MG63 (cell line): Measurements from ENCODE around the gene DRAM1. TPM values are rescaled to one million over a fixed set of nuclear protein-coding genes. Genes with fewer than 3 reads are reported as not detected.

Source experiments
- DNase-seq: peaks from one replicate; pipeline ENCODE4 v3.0.0-alpha.2; 2020
- H3K27me3 ChIP-seq: fragments of 250-450 bp; sonication (Bioruptor Pico); 2 replicates; pipeline ENCODE4 v1.5.1; 2020; ENCODE audit warnings: mild to moderate bottlenecking, moderate library complexity
- H3K36me3 ChIP-seq: fragments of 250-450 bp; sonication (Bioruptor Pico); 2 replicates; pipeline ENCODE4 v1.5.1; 2020; ENCODE audit warnings: mild to moderate bottlenecking, moderate library complexity
- H3K4me3 ChIP-seq: fragments of 250-450 bp; sonication (Bioruptor Pico); 2 replicates; pipeline ENCODE4 v1.5.1; 2020; ENCODE audit warnings: mild to moderate bottlenecking, moderate library complexity
- H3K9me3 ChIP-seq: fragments of 250-450 bp; sonication (Bioruptor Pico); 2 replicates; pipeline ENCODE4 v1.5.1; 2020; ENCODE audit warnings: mild to moderate bottlenecking, moderate library complexity
- total RNA-seq: library from RNA; depleted of rRNA; stranded (reverse); fragments of >200 nt; shearing (Covaris generic); gene quantifications from 2 replicates; pipeline ENCODE4 v1.2.3, GENCODE V29; 2014; ENCODE audit warnings: low replicate concordance

Gene DRAM1
- total RNA-seq, 1 experiment from 2014 or later: 8.8 TPM

DNA sequence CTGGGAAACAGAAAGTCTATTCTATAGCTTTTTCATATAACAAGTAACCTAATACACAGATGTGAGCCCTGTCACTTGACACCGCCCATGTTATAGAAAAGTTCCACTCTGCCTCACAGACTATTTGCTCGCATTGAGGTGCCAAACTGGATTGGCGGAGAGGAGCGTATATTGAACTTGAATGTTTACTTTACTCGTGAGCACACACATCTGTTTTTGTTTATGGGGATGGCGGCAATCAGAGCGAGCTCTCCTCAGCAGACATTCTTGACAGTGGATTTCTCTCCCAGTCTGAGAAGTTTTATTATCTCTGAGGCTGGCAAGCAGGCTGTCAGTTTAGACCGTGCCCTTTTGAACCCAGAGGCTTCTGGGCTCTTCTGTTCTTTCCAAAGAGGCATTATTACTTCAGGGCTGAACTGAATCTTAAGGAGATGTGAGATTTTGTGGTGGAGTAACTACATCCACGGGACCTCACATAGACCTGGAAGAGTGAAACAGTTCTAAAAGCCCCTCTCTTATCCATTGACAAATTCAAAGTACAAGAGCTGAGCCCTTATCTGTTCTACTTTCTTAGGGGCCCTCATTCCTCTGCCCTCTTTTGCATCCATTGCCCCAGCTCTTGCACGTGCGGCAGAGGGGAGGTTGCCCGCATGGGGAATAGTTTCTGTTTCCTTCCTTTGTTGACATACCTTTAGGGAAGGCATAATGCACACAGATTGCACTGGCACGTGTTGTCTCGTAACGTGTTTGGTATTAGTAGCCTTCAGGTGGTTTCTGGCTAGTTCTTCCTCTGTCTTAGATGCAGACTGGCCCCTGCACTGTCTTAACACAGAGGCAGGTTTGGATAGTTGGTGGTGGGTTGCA, 68.2 kb downstream of the DRAM1 start:
- no peaks in the 10 kb centered on the region for H3K36me3 ChIP-seq
- H3K4me3 ChIP-seq: no peak overlapping the region
- H3K9me3 ChIP-seq: no peaks in the 10 kb centered on the region
- H3K27me3 ChIP-seq: no peaks in the 10 kb centered on the region
- DNase-seq: peak; percentile 5

DNA sequence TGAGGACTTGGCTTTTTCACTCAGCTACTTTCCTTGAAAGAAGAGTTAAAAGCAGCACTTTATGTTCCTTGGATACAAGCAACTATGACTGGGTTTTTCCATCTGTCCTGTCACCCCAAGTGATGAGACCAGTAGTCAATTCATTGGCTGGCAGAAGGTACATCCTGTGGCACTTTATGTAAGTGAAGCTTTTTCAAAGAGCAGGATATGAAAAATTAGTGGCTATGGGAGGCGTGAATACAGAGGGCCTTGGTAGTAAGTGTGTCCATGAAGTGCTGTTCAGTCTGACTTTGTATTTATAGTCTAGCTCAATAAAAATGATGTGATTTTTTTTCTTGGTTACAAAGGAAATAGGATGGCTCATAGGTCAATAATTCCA, 68.8 kb downstream of the DRAM1 start:
- Histone ChIP-seq H3K9me3 (no peaks in the 10 kb centered on the region), H3K27me3 (no peaks in the 10 kb centered on the region), H3K36me3 (no peaks in the 10 kb centered on the region), H3K4me3 (no peak overlapping the region)
- DNase-seq: no peak

DNA sequence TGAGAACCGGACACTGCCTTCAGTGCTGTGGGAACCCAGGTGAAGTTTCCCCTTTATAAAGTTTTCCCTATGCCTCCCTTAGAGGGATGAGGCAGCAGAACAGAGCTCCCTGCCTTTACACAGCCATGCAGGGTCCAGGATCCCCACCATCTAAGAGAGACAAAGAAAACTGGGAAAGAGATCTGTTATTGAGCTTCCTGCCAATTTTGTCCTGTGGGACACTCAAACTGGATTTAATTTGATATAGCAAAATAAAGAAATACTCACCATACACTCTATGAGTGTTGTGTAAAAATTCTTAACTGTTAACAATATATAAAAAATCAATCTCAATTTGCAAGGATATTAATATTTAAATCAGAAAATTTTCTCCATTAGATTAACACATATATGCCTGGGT, 69.9 kb downstream of the DRAM1 start:
- Histone ChIP-seq H3K9me3 (no peaks in the 10 kb centered on the region), H3K4me3 (no peak overlapping the region), H3K36me3 (no peaks in the 10 kb centered on the region), H3K27me3 (no peaks in the 10 kb centered on the region)
- DNase-seq: no peak

DNA sequence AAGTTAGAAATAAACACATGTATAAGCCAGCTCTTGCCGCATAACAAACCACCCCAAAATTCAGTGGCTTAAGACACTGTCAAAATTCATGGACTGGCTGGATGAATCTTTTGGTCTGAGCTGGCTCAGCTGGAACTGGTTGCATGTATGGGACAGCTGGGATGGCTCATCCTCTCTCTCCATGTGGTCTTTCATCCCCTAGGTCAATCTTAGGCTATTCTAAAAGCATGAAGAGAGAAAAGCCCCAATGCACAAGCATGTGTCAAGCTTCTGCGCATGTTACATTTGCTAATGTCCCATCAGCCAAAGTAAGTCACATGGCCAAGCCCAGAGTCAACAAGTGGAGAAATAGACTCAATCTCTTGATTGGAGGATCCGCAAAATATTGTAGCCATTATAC, 71.0 kb downstream of the DRAM1 start:
- DNase-seq: no peak
- no peak overlapping the region for H3K4me3 ChIP-seq
- no peaks in the 10 kb centered on the region for H3K27me3 ChIP-seq
- H3K36me3 ChIP-seq: no peaks in the 10 kb centered on the region
- H3K9me3 ChIP-seq: no peaks in the 10 kb centered on the region

DNA sequence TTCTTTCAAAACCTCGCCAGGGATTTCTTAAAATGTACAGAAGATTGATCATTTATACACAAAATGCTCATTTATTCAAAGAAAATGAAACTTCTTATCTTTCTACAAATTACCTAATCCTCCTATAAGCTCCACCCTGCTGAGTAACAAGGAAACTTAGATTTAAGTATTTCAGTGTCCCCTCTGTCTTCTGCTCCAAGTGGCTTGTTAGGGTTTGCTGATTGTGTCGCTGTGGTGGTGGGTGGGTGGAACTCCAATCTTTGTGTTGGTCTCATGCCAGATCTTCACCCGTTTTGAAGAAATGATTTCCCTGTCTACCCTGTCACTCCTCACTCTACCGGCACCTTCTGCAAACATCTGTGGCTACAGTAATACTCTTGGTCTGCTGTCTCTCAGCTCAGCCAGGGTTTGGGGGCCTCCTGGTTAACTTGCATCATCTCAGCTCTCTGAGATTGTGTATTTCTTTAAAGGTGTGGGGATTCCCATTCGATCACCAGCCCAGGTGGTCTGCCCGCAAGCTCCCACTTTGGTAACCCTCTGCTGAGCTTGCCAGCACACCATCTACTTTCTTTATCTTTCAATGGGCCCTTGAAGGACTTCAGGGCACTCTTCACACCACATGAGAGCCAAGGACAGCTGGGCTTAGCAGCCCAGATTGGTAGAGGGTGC, 73.8 kb downstream of the DRAM1 start:
- H3K36me3 ChIP-seq: no peaks in the 10 kb centered on the region
- H3K27me3 ChIP-seq: no peaks in the 10 kb centered on the region
- no peak for DNase-seq
- no peak overlapping the region for H3K4me3 ChIP-seq
- H3K9me3 ChIP-seq: no peaks in the 10 kb centered on the region

DNA sequence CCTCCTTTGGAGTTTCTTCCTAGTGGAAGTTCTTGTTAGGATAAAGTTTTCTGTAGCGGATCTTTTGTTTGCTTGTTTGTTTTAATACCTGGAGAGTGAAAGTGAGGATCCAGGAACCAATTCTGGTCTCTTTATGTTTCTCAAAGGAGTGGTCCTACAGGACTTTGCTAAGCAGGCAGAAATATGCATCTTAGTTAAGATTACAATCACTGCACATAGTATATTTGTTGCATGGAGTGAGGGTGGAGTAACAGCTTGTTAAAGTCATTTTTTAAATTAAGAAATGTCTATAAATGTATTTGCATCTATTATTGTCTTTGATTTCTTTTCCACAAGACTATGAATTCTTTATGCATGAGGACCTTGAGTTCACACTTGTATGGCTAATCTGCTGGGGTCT, 76.7 kb downstream of the DRAM1 start:
- Histone ChIP-seq H3K4me3 (no peak overlapping the region), H3K9me3 (no peaks in the 10 kb centered on the region), H3K27me3 (no peaks in the 10 kb centered on the region), H3K36me3 (no peaks in the 10 kb centered on the region)
- DNase-seq: no peak

DNA sequence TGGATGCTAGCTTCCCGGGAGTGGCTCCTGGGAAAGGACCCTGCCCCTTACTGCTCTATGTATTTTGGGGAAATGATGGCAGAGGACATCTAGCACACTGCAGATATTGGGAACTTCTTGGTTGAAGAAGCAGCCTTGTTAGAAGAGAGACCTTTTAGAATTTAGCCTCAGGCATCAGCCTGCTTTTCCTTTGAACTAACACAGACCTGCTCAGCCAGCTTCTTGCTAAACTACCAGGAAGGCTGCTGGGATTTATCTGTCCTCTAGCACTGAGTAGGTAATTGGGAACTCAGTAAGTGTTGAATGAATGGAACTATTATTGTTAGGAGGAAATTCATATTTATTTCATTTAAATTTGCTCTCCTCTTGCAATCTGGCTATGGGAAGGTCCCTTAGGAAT, 77.3 kb downstream of the DRAM1 start:
- no peaks in the 10 kb centered on the region for H3K36me3 ChIP-seq
- no peaks in the 10 kb centered on the region for H3K27me3 ChIP-seq
- no peak for DNase-seq
- H3K9me3 ChIP-seq: no peaks in the 10 kb centered on the region
- H3K4me3 ChIP-seq: no peak overlapping the region

DNA sequence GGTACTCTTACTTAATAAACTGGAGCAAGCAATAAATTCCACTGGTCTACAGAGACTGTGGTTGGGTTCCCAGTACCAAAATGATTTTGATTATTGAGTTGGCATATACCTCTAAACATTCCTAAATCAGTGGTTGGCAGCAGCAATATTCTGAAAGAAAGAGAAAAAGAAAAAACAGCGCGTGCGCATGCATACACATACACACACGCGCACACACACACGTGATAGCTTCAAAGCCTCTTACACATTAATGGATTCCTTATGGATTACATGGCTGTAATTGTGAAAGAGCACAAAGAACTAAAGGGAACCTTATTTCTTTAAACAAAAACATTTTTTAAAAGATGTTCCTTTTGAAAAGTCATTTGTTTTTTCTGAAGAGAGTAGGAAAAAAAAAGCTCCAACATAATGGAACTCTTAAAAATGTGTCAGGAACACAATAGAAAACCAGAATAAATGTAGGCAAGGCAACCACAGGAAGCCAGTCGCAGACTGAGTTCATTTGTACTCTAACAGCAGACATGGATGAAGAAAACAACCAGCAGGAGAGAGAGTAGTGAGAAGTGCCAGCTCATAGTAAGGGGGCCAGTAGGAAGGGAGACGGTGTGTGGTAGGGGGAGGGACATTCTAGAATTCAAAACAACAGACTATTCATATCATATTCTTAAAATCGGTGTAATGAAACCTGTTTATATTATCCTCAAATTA, 80.0 kb downstream of the DRAM1 start:
- H3K4me3 ChIP-seq: no peak overlapping the region
- H3K36me3 ChIP-seq: no peaks in the 10 kb centered on the region
- no peaks in the 10 kb centered on the region for H3K9me3 ChIP-seq
- DNase-seq: no peak
- H3K27me3 ChIP-seq: no peaks in the 10 kb centered on the region

DNA sequence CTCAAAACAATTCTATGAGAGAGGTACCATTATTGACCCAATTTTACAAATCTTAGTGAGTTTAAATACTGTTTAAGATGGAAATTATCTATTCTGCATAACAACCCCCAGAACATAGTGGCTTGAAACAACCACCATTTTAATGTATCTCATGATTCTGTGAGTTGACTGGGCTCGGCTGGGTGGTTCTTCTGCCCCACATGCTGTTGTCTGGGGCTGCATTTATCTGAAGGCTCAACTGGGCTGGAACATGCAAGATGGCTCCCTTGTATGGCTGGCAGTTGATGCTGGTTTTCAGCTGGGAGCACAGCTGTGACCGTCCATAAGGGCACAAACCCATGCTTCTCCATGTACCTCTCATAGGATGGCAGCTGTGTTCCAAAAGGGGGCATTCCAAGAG, 82.2 kb downstream of the DRAM1 start:
- no peaks in the 10 kb centered on the region for H3K9me3 ChIP-seq
- DNase-seq: no peak
- H3K4me3 ChIP-seq: no peak overlapping the region
- H3K27me3 ChIP-seq: no peaks in the 10 kb centered on the region
- H3K36me3 ChIP-seq: no peaks in the 10 kb centered on the region

DNA sequence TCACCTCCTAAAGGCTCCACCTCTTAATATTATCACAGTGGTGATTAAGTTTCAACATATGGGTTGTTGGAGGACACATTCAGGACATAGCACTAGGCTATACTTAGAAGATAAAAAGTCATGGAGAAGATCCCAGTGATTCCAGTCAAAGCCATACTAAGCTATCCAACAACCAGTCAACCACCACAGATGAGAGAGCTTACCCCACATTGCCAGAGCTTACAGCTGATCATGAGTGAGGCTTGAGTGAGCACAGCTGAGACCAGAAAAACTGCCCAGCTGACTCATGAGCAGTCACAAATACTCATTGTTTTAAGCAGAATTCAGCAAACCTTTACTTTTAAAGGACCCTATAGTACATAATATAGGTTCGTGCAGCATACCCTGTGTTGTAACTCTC, 85.1 kb downstream of the DRAM1 start:
- no peaks in the 10 kb centered on the region for H3K27me3 ChIP-seq
- DNase-seq: no peak

DNA sequence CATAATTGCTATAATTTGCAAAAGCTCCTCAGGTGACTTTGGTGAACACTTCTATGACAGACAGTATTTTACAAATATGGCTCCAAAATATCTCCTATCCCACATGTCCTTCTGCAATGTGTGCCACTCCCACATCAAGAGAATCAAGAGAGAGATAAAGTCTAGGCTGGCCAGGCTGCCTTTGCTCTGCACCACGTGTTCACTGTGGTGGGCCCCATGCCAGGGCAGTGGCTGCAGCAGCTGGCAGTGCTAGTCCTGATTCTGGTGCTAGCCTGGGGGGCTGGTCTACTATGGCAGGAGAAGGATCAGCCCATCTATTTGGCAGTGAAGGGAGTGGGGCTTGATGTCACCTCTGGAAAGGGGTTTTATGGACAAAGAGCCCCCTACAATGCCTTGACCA, 86.3 kb downstream of the DRAM1 start:
- DNase-seq: peak; percentile 13
- no peaks in the 10 kb centered on the region for H3K9me3 ChIP-seq
- no peak overlapping the region for H3K4me3 ChIP-seq
- no peaks in the 10 kb centered on the region for H3K36me3 ChIP-seq
- H3K27me3 ChIP-seq: no peaks in the 10 kb centered on the region

More for the DNA sequence above, 85.1 kb downstream of the DRAM1 start:
- Histone ChIP-seq H3K9me3 (no peaks in the 10 kb centered on the region), H3K4me3 (no peak overlapping the region), H3K36me3 (no peaks in the 10 kb centered on the region)

DNA sequence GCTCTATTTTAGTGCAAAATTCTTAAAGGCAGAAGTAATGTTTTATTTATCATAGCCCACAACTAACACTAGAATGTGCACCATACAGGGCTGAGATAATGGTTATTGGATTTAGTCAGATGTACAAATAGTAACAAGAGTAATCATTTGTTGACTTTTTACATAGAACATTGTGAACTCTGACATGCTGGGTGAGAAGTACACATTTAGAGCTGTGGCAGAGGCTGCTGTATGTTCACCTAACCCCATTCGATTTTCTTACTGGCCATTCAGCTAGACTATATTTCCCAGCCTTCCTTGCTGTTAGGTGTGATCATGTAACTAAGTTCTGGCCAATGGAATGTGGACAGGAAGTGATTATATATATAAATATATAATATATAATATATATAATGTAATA, 89.1 kb downstream of the DRAM1 start:
- H3K4me3 ChIP-seq: no peak overlapping the region
- H3K36me3 ChIP-seq: no peaks in the 10 kb centered on the region
- no peaks in the 10 kb centered on the region for H3K27me3 ChIP-seq
- 0 out of 2 replicates have a peak, but pooled peaks cover 2% of the 10 kb centered on the region for H3K9me3 ChIP-seq
- no peak for DNase-seq

DNA sequence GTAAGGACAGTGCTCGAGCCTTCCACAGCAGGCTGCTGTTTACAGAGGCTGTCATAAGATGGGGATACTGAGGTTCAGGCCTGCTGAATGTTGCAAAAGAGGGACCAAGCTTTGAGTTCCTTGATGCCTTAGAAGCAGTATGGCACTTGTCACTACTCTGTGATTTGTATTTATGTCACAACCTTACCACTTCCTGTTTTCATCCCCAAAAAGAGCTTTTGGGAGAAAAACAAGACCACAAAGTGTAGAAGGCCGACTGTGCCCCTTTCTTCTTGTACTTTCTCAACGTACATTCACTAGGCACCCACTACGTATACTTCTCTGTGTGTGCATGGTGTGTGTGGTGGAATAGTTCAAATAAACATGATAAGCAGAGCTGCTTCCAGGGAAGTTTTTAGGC, 90.1 kb downstream of the DRAM1 start:
- Histone ChIP-seq H3K9me3 (0 out of 2 replicates have a peak, but pooled peaks cover 2% of the 10 kb centered on the region), H3K4me3 (no peak overlapping the region), H3K27me3 (no peaks in the 10 kb centered on the region), H3K36me3 (no peaks in the 10 kb centered on the region)
- no peak for DNase-seq

DNA sequence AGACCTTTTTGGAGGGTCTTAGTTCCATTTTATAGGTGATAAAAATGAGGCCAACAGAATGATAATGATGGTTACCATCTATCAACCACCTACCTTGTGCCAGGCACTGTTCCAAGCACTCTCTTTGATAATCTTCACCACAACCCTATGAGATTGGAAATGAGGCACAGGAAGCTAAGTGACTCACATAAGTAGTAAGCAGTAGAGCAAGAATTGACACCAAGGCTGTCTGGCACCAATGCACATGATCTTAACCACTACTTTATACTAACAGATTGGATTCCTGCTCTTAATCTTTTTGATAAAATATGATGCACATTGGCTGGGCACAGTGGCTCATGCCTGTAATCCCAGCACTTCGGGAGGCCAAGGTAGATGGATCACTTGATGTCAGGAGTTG, 91.4 kb downstream of the DRAM1 start:
- H3K36me3 ChIP-seq: no peaks in the 10 kb centered on the region
- no peak overlapping the region for H3K4me3 ChIP-seq
- no peaks in the 10 kb centered on the region for H3K27me3 ChIP-seq
- 0 out of 2 replicates have a peak, but pooled peaks cover 2% of the 10 kb centered on the region for H3K9me3 ChIP-seq
- DNase-seq: peak; percentile 11
